ENCODE results near the gene GPR89A.
"Not testable (repeated sequence)": the region's sequence is repeated elsewhere in the genome, so short reads cannot be mapped to it uniquely, and the experiment has no call there.

GPR89A gene
- 5.1 to 10.5 (median 7.7) reads per million in 4 donors for total RNA-seq

- DNase-seq, result peak; percentile 91 to 95 (median 94)
These were observed at the start of gene GPR89A for GRCh38 chr1:145607833-145608733. Gene GPR89A, plus strand, starts transcription at chr1:145607988. Its CDS starts 146 bp downstream, at chr1:145608134.

- DNase-seq, result not testable (repeated sequence)
These were observed 21.0 kb upstream of the GPR89A start for GRCh38 chr1:145586820-145587219.

DNA sequence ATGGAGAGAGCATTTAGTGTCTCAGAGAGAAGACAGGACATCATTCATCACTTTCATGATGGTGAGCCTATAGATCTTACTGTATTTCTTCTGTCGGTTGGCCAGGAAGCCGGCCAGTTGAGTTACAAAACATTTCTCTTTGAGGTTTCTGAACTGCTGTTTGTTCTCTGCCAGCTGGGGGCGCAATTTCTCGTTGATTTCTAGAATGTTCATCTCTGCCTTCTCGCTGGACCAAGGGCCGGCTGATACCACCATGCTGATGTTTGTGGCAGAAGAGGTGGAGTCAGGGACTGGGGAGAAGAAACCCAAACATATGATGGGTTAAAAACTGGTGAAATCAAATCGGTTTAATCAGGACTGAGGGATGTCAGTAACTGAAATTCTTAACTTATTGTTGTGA is 17.0 kb upstream of the GPR89A start:
- peak in 2 of 5 donors; percentile 8 to 23 for DNase-seq

- peak in 1 of 5 donors; percentile 30 for DNase-seq
These were observed 15.4 kb upstream of the GPR89A start for GRCh38 chr1:145592347-145592746.

DNA sequence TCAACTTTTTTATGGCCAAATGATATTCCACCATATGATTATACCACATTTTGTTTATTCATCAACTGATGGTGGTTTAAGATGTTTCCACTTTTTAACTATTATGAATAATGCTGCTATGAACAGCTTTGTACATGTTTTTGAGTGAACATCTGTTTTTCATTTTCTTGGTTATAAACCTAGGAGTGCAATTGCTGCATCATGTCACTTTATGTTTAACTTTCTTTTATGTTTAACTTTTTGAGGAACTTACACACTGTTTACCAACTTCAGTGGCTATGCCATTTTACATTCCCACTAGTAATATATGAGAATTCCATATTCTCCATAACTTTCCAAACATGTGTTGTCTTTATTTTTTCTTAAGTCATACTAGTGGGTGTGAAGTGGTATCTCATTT is 12.4 kb upstream of the GPR89A start:
- DNase-seq, result not testable (repeated sequence)

DNA sequence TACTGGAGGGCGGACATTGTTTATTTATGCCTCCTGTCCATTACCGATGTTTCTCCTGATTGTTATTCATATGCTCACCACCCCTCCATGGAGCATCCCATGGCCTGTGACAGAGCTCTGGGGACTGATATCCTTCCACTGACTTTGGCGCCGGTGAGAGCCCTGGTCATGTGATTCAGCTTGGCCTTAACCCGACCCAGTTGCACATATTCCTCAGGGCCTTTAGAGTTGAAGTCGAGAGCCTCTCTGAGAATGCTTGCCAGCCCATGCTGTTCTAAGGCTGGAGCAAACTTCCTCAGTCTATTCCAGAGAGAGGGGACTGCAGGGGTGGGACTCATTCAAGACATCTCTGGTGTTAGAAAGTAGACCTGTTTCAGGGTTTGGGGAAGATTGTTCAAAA is 11.6 kb upstream of the GPR89A start:
- not testable (repeated sequence) for DNase-seq

- DNase-seq, result not testable (repeated sequence)
These were observed 8.4 kb upstream of the GPR89A start for GRCh38 chr1:145599426-145599825.

DNA sequence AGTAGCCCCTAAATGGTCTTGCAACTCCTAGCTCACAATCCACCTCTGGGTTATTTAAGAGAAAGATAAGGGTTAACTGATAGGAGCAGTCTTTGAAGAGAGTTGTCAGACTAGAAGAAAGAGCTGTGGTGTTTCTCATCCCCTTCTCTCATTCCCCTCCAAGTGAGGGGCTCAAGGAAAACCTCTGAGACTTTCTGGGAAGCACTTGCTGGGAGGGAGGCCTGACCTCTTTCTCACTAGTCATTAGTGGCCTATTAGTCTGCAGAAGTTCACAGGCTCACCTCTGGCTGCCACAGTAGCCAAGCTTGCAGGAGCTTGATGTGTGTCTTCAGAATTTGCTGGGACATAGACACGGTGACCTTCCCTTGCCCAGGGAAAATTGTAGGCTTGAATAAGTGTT is 6.2 kb upstream of the GPR89A start:
- no peak for DNase-seq

GRCh38 chr1:145606840-145607239 is 948 bp upstream of the GPR89A start:
- DNase-seq, result not testable (repeated sequence)

DNA sequence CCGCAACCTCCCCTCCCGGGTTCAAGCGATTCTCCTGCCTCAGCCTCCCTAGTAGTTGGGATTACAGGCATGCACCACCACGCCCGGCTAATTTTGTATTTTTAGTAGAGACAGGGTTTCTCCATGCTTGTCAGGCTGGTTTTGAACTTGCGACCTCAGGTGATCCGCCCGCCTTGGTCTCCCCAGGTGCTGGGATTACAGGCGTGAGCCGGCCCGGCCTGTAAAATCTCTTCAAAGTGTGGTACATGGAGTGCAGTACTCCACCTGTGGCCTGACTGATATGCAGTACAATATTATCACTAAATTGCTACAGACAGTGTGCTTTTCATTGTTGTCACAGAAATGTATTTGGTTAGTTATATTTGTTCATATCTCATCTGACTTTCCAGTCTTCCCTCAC is 499 bp upstream of the GPR89A start:
- DNase-seq, result not testable (repeated sequence)

GRCh38 chr1:145610744-145611143 is 3.0 kb downstream of the GPR89A start:
- not testable (repeated sequence) for DNase-seq

DNA sequence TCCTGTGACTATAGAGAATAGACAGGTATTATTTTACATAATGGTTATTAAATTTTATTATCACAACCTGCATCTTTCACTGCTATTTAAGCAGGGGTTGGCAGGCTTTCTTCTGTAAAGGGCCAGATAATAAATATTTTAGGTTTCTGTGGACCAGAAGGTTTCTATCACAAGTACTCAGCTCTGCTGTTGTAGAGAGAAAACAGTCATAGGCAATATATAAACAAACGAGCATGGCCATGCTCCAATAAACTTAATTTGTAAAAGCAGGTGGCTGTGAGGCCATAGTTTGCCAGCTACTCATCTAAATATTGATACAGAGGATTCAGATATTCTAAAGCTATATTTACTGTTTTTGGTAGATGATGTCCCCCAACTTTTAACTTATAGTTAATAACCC is 12.3 kb downstream of the GPR89A start:
- DNase-seq, result not testable (repeated sequence)

DNA sequence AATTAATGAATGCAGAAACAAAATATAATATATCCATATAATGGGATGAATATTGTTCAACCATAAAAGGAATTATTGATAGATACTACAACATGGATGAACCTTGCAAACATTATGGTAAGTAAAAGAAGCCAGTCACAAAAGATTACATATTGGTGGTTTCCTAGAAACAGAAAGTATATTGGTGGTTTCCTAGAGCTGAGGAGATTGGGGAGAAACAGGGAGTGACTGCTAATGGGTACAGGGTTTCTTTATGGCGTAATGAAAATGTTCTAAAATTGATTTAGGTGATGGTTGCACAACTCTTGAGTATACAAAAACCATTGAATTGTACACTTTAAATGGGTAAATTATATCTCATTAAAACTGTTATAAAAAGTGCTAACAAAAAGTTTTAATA is 14.4 kb downstream of the GPR89A start:
- not testable (repeated sequence) for DNase-seq

GRCh38 chr1:145636237-145636636 is 28.4 kb downstream of the GPR89A start:
- not testable (repeated sequence) for DNase-seq

GRCh38 chr1:145641886-145642285 is 34.1 kb downstream of the GPR89A start:
- DNase-seq, result not testable (repeated sequence)

DNA sequence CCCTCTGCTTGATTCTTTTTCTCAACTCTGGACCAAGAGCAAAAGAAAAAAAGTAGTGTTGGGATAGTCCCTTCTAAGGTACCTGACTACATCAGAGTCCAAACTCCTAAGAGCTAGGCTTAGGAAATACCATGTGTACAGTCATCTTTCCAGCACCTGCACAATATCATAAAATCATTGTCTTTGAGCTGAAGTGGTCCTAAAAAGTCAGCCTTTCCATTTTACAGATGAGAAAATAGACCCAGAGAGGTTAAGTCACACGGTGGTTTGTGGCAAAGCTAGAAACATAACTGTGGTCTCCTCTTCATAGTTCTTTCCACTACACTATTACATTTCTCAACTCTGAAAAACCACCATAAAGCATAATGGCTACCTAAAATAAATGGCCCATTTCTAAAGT is 36.2 kb downstream of the GPR89A start:
- not testable (repeated sequence) for DNase-seq

- DNase-seq, result not testable (repeated sequence)
These were observed 48.6 kb downstream of the GPR89A start for GRCh38 chr1:145656245-145656943.

- DNase-seq, result not testable (repeated sequence)
These were observed 54.7 kb downstream of the GPR89A start for GRCh38 chr1:145662502-145662901.

- DNase-seq, result not testable (repeated sequence)
These were observed 57.2 kb downstream of the GPR89A start for GRCh38 chr1:145665015-145665414.

DNA sequence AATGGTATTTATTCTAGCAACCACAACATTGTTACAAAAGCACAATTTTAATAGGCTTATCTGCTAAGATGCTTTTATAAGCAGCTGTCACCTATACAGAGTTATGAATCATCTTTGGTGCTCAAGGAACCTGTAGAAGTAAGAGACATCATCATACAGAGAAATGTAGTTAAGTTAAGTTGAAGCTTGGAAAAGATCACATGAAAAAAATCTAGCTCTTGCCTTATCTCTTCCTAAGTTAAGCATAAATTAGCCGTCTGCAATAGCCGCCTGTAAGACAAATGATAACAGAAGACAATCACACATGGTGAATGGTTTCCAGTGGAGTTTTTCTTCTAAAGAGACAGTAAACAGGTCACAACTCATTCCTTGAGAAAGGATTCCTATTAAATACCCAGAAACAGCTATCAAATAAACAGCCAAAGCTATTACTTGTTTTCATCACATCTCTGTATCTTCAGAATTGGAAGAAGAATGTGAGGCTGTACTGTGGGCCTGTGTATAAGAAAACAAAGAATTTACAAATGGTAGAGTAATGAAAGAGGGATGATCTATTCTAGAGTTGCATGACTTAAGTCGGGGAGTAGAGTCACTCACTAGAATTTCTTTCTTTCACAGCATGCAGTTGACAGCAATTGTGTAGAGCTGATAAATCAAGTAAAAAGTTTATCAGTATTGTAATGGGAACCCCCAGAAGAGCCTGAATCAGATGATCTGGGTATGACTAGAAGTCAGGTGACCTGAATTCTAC is 63.4 kb downstream of the GPR89A start:
- not testable (repeated sequence) for DNase-seq

- DNase-seq, result not testable (repeated sequence)
These were observed 65.4 kb downstream of the GPR89A start for GRCh38 chr1:145673217-145673616.

GRCh38 chr1:145684858-145685257 is 77.1 kb downstream of the GPR89A start:
- not testable (repeated sequence) for DNase-seq

GRCh38 chr1:145686078-145686477 is 78.3 kb downstream of the GPR89A start:
- DNase-seq, result not testable (repeated sequence)
